CD4-positive, alpha-beta T cell treated with Interleukin-15 for 1 hour (primary cell): ENCODE results near the gene SGIP1.

Experiments
- DNase-seq: peaks from one replicate; pipeline ENCODE4 v3.0.0-alpha.2; 2020

The SGIP1 gene

DNA sequence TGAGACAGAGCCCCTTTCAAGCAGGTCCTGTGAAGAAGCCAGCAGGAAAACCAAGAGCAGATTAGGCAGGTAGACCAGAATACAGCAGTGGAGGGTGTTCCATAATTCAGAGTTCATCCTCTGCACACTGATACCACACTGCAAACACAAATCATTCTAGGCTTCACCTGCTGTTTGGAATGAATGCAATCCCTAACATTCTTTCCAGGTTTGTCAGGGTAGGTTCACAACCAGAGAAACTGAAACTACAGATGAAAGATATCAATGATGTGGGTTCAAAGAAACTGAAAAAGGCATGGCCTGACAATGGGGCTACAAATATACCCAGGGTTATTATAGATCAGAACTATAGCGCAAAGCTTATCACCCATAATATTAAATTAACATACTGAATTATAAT, 8.9 kb upstream of the SGIP1 start:
- DNase-seq: no peak

DNA sequence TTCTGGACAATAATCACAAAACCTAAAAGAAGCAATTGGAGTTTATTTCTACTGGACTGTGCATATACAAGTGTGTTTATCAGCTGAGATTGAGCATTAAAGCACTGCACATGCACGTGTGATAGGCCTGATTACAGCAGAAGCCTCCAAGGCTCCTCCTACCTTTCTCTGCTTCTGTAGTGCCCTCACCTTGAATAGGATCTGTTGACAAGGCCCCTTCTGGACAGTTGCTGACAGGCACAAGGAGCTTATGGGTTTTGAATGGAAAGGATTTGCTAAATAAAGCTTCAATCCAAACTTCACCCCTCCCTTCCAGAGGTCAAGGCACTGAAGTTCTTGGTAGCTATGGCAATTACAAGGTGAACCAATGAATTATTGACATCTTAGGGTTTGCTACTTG, 7.9 kb upstream of the SGIP1 start:
- DNase-seq: no peak

DNA sequence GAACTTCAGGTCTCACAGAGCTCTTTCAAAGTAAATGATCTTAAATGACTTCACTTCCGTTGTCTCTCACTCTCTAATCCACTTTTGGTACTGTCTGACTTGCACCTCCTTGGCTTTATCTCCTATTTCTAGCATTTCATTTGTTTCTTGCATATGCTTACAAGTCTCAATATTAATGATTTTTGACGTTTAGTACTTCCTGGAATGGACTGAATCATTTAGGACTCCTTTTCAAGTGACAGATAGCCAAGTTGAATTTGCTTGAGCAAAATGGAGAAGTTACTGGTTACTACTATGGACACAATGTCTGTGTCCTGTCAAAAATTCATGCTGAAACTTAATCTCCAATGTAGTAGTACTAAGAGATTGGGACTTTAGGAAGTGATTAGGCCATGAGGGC, 7.0 kb upstream of the SGIP1 start:
- no peak for DNase-seq

DNA sequence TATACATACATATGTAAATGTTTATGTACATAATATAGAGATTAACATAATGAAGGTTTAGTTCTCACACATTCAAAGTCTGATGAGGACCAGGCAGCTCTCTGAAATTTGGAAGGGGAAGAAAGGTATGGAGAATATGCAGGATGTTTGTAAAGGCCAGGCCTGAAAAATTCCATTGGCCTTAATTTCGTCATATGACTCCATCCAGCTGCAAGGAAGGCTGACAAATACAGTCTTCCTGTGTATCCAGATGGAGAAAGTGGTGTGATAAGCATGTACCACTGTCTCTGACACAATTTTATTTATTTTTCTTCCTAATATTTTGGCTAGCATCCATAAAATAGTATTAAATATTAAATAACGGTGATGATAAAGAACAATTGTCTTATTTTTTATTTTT, 6.3 kb upstream of the SGIP1 start:
- no peak for DNase-seq

DNA sequence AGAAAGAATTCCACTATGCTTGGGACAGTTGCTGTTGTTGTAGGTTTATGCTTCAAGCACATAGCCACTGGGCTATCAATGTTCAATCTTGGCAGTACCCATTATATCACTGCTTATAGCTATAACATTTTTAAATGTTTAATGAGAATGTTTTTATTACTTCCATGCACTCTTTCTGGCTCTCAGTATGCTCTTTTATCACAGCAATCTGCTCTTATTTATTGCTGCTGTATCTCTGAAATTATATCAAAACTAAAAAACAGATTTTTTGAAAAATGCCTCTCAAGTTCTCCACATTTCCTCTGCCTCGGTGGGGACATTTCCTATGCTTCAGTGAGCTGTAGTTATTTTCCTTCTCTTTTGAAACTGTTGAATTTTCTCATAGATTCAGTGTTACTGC, 5.4 kb upstream of the SGIP1 start:
- DNase-seq: no peak

DNA sequence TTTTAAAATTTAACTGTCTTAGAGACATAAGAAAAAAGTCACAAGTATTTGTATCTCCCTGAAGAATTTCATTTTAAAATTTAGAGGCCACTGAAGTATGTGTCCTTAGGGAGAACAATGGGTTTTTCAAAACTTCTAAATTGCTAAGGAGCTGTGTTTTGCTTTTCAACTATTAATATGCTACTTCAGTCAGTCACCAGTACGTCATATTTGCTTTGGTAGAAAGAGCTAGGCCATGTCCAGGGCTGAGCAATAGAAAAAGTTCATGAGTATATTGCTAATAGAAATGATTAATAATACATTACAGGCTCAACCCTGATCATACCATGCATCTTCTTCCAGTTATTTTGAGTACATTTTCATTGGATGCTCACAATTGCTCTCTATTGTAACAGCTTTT, 1.7 kb upstream of the SGIP1 start:
- DNase-seq: no peak

DNA sequence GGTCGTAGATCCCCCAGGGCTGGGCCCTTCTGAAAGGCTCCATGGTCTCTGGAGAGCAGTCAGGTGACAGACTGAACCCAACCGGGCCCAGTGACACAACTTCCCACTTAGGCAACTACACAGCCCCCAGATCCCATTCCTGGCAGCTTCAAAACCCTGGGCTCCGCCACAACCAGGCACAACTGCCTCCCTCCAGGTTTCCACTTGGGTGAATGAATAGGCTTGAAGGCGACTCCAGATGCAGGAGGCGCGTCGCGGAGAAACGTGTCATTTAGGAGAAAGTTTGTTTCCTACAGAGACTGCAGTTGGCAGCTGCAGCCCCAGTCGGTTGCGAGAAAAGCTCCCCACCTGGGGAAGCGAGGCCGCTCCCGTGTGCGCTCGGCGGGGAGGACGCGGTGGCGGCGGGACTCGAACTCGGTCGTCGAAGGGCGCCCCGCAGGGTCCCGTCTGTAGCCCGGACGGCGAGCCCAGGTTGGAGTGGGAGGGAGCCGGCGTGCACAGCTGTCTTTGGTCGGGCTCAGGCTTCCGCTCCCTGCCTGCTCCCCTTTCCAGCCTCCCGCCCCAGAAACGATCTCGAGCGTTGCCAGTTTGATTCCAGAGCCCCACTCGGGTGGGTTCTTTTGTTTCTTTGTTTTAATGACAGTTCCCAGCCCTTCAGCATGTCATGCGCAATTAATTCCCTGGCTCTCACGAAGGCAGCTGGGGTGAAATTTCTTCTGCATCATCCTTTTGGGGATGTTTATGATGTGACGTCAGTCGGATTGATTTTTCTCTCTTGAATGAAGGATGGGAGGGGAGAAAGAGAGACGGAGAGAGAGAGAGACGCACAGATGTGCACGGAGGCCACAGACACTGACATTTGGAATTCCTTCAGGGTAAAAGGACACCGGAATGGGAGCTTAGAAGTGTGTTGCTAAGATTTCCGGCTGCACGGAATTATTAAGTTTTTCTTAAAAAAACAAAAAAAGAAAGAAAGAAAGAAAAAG, 862 bp upstream of the SGIP1 start:
- no peak for DNase-seq

DNA sequence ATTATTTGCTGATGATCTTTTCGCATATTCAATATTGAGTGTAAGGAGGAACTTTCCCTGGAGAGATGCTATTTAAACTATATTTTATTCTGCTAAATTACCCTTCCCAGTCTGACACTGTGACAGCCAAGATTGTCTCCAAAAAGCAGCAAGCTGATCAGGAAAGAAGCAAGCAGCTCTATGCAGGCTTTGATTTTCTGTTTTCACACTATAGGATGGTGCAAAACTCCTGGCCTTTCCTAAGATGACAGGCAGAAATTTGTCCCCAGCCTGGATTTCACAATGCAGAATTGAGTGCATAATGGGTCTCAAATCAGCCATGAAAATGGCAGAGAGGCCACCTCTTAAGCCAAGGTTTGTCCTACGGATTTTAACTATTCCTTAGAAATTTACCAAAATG, 1.1 kb downstream of the SGIP1 start:
- DNase-seq: no peak

DNA sequence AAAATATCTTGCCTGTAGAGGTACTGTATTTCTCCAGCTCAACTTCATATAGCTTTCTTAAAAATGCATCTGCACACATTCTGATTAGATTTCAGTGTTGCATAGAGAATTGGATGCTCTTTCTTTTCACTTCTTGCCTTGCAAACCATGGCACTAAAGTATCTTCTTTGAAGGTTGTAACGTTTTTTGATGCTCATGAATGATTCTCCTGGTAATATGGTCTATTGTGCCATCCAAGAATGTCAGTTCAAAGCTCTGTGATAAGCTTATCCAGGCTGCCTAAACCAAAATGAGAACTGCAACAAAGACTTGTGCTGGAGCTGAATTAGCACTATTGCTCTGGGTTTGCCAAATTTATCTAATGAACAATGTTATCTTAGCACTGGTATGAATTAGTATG, 1.9 kb downstream of the SGIP1 start:
- no peak for DNase-seq

DNA sequence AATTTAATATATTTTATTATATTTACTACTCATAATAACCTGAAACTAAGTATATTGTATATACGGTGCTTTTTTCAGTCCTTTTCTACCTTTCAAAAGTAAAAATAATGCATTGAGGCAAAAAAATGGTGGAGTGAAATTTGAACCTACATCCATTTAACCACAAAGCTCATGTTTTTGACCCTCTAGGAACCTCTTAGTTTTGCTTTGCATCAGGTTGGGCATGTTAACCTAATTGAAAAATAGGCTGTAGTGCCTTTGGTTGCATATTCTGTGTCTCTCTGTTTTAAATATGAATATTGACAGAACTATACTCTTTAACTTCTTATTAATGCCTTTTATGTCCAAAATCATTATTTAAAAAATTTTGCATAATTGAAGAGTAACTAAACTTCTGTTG, 3.8 kb downstream of the SGIP1 start:
- DNase-seq: no peak

DNA sequence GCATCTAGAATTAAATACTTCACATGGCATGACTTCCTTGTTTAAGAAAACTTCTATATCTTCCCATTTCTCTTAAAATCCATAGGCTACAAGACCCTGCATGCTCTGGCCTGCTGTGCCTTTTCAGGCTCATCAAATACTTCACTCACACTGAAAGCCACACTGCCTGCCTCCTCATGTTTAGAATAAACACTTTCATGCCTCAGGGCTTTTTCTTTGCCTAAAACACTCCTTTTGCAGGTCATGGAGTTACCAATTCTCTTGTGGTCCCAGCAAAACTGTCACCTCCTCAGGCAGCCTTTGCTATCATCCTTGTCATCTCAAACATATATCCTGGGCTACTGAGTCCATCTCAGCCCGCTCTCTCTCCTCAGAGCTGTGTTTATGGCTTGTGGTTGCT, 5.5 kb downstream of the SGIP1 start:
- no peak for DNase-seq

DNA sequence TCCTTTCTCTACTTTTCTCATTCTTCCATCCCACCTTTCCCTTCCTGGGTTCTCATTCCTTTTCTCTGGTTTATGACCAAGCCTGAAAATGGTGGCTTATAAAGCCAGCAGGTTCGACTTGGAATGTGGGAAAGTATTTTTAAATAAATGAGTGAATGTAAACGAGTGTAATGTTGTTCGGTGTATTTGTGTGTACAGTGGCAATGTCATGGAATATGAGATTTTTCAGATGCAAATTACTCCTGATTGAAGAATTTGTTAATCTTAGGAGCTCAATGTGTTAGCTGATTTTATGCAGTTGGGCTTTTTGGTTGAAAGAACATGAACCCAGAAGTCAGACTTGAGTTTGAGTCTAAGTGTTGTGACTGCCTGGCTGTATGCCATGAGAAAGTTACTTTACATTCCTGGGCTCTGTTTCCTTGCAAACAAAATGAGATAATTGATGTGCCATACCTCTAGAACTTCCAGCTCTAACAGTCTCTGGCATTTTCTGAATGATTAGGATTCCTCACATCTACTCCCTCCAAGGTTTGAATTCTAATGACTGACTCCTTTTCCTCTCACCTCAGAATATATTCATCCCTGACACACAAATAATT, 6.6 kb downstream of the SGIP1 start:
- DNase-seq: no peak

DNA sequence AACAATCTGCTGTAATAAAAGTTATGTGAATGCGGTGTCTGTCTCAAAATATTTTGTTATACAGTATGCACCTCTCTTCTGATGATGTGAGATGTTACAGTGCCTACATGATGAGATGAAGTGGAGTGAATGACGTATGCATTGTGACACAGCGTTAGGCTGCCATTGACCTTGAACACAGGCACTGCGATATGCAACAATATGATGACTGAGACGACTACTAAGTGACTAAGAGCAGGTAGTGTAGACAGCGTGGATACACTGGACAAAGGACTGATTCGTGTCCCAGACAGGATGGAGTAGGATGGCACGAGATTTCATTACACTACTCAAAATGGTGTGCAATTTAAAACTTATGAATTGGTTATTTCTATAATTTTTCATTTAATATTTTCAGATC, 8.4 kb downstream of the SGIP1 start:
- no peak for DNase-seq

DNA sequence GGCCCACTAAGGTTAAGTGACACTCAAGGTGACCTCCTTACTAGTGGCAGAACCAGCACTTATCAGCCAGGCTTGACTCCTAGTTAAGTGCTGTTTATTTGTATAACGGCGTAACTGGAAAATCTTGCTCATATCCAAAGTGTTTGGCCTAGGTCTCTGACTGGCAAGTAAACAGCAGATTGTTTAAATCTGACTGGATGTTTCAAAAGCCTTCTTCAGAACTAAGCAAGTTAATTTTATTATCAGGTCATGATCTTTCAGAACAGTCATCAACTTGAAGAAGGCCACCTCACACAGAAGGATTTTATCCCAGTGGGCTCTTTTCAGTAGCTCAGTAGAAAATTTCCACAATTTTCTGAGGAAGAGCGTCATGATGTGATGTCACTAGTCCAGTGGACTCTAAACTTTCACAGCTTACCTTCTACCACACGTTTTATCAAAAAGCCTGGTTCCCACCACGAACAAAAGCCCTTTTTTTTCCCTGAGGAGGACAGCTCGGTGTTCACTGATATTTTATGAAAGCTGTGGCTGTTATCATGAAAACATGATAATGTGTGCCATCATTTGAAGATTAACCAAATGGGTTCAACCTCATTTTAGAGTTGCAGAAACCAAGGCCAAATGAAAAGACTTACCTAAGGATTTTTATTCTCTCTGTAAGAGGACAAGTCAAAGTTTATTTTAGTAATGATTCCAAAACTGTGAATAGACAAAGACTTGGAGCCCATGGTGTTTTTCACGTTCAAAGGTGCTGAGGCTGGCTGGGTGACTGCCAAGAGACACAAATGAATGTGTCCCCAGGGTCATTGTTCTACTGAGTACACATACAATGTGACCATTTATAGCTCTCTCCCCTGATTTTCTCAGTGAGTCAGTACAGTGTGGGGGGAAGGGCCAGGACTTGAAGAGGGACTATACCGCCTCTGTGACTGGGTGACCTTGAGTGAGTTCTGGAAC, 9.1 kb downstream of the SGIP1 start:
- no peak for DNase-seq

DNA sequence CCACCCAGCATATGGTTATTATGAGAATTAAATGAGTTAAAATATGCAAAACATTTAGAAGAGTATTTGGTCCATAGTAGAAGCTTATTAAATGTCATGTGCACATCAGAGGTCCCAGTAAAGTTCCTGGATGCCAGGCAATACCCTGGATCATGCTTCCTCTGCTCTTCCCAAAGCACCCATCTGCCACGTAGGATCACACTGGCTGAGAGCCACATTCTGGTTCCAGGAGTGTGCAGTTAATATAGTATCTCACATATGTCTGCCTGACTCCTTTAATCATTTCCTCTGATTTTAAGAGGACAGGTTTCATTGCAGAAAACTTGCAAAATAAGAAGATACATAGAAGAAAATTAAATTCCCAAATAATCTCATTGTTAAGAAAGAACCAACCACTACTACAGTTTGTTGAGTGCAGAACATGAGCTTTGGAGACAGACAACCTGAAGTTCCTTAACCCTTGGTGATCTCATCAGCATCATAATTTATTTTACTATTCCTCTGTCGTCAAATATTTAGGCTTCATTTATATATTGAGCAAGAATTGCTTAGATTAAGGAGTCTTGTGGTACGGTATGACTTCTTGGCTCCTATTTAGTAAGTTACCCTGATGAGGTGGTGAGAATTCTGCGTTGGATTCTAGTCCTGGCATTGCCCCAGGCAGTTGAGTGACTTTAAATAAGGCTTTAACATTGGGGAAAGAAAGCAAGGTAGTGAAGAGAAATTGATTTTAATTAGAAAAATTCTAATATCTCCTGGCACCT, 12.3 kb downstream of the SGIP1 start:
- DNase-seq: no peak

DNA sequence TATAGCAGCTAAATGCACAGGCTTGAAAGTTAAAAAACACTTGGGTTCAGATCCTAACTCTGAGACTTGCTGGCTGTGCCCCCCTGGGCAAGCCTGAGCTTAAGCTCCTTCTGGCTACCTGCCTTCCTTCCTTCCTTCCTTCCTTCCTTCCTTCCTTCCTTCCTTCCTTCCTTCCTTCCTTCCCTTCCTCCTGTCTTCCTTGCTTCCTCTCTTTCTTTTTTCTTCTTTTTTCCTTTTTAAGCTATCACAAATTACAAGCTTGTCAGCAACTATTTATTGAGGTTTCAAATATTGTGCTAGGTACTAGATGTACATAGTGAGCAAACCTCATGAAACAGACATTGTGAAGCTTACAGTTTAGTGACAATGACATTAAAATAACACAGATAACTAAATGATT, 15.1 kb downstream of the SGIP1 start:
- DNase-seq: no peak

DNA sequence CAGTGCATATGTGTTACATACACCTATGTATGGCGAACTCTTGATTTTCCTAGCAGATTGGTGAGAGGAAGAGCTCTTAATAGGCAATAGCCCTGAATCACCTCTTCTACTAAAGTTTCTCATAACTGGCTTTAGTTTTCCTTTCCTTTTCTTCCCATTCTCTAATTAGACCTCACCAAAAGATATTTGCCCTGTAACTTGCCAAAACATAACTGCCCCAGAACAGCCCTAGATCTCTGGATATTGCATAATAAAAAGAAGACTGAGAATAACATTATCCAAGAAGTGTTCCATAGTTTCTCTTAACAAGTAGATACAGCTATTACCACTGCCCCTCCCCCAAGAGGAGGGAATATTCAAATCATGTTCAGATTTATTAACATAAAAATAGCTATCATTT, 16.3 kb downstream of the SGIP1 start:
- no peak for DNase-seq

DNA sequence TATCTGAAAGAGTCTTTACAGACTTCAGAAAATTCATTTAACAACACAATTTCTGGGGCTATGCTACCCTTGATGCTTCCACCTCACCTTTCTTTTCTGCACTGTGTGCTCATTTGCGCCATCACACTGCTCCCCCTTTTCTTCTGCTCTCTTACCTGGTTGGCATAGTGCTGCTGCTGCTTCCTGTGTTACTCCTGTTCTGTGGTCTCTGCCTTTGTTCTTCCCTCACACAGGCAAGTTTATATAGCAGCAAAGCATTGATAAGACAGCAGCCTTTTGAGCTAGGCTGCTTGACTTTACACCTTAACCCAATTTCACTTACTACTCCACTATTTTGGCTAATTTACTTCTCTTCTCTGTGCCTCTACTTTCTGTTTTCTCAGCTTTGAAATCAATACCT, 18.3 kb downstream of the SGIP1 start:
- no peak for DNase-seq

DNA sequence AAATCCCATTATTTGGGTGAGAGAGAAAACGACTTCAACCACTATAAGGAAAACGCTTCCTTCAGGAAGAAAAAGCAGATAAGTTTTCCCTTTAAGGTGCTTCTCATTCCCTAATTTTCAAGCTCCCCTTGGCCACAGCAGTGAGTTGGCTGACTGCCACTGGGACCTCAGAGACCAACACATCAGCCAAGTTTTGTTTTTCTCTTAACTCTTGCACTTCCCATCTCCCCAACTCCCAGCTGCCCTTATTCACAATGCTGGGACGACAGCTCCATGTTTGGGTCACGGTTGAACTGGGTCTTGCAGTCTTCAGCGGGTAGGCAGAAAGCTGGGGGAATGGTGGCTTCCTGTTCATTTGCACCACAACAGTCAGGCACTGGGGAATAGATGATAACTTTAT, 18.9 kb downstream of the SGIP1 start:
- no peak for DNase-seq

DNA sequence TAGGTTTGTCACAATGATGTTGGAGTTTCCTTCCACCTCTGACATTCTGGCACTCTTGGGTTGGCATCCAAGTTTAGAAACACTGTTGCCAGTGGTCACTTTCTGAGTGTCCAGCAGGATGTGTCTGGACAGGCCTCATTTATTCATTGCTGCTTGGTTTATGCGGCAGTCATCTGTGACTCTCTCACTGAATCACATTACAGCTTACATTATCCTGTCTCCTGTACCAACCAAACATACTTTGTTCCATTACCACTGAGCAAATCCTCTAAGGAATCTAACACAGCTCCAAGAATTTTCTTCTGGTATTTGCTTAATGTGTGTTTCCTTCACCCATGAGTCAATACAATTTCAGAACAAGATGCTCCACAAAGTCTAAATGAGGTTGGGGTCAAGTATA, 19.9 kb downstream of the SGIP1 start:
- no peak for DNase-seq

DNA sequence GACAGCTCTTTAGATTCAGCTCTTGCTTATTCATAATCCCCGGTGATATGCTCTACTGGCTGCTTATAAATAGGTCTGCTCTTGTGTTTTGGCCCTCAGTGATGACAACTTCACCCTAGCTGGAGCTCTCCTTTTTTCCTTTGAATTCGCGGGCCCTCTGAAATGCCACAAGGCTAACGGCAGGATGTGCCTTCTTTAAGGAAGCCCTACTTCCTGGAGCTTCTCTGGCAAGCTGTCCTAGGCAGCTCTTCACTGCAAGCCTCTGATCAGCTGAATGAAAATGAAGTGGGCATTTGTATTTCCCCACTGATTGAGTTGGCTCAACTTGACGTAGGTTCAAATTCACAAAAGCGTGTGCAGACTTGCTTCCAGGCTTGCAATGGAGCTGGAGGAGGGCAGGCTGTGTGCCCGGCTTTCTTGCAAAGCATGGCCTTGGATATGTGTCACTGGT, 22.2 kb downstream of the SGIP1 start:
- DNase-seq: no peak

DNA sequence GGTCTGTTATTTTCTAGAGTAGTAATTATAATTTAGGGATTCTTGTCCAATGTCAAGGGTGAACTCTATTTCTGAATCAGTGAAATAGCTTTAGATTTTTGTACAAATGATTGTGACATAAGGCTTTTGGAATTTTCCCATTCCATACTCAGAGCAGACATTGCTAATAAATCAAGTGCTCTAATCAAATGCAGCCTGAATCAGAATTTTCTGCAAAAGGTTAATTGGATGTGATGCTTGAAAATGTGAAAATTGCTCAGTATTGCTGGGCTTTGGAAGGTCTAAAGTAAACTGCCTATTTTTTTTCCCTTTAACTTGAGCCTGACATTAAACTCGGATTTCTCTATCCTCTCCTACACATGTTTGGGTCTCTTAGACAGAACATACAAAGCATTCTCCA, 23.2 kb downstream of the SGIP1 start:
- DNase-seq: no peak

DNA sequence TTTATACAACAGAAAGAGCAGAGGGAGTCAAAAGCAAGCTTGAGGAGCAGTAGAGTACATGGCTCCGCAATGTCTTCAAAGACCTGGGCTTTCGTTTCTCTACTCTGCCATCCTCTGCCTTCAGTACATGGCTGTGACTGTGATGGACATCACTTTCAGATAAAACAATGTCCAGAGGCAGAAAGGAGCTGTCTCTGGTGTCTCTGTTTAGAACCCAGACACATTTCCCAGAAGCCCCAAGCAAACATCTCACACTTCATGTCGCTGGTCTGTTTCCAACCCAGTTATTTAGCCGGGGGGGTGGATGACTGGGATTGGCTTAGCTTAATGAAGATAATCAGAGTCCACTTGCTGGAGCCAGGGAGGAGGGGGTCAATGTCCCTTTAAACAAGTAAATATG, 25.6 kb downstream of the SGIP1 start:
- DNase-seq: no peak
